Osteoblast (primary cell): ENCODE measurements around the gene CDK5RAP2. TPM values are rescaled to one million over a fixed set of nuclear protein-coding genes. Genes with fewer than 3 reads are reported as not detected.

Source experiments
- DNase-seq: peaks from one replicate; pipeline ENCODE4 v3.0.0; 2011; ENCODE audit warnings: low spot score, mixed read lengths; ENCODE audit not compliant: insufficient read length; ENCODE audit errors: missing footprints
- H2AFZ ChIP-seq: 2 replicates; pipeline ENCODE4 v1.6.0; 2011; ENCODE audit warnings: mild to moderate bottlenecking, low read length
- H3K27ac ChIP-seq: 2 replicates; pipeline ENCODE4 v1.5.1; 2011; ENCODE audit warnings: mild to moderate bottlenecking, low read depth, low read length, moderate library complexity
- H3K27me3 ChIP-seq: 2 replicates; pipeline ENCODE4 v1.6.0; 2012; ENCODE audit warnings: mild to moderate bottlenecking, control low read depth, inconsistent platforms, low read length, moderate library complexity; ENCODE audit not compliant: insufficient read depth
- H3K36me3 ChIP-seq: 2 replicates; pipeline ENCODE4 v1.5.1; 2011; ENCODE audit warnings: mild to moderate bottlenecking, low read length, control low read depth, moderate library complexity; ENCODE audit not compliant: insufficient read depth
- H3K4me1 ChIP-seq: 2 replicates; pipeline ENCODE4 v1.5.1; 2011; ENCODE audit warnings: mild to moderate bottlenecking, low read length, control low read depth, moderate library complexity; ENCODE audit not compliant: insufficient read depth
- H3K4me2 ChIP-seq: 2 replicates; pipeline ENCODE4 v1.6.0; 2011; ENCODE audit warnings: mild to moderate bottlenecking, low read length; ENCODE audit not compliant: insufficient read depth
- H3K4me3 ChIP-seq: fragments of 200-600 bp; sonication (generic); 3 replicates; pipeline ENCODE4 v1.5.1; 2012; ENCODE audit warnings: mild to moderate bottlenecking, low read length, inconsistent platforms; ENCODE audit not compliant: insufficient read depth
- H3K79me2 ChIP-seq: 2 replicates; pipeline ENCODE4 v1.6.0; 2012; ENCODE audit warnings: mild to moderate bottlenecking, low read length, control low read depth, inconsistent platforms; ENCODE audit not compliant: insufficient read depth
- H3K9me3 ChIP-seq: 2 replicates; pipeline ENCODE4 v1.5.1; 2011; ENCODE audit warnings: low read depth, low read length, control low read depth
- H4K20me1 ChIP-seq: 2 replicates; pipeline ENCODE4 v1.6.0; 2012; ENCODE audit warnings: mild to moderate bottlenecking, low read length, control low read depth; ENCODE audit not compliant: insufficient read depth
- total RNA-seq: library from RNA; depleted of rRNA; stranded (reverse); fragments of >200 nt; gene quantifications from 2 replicates; pipeline ENCODE4 v1.2.3, GENCODE V29; 2012
- TF ChIP-seq, protein P1 (sequence below): IDR thresholded peaks from 2 replicates; pipeline ENCODE4 v1.5.1; 2011; ENCODE audit warnings: mild to moderate bottlenecking, low read depth, low read length, moderate library complexity; ENCODE audit errors: extremely low read depth

CDK5RAP2 gene
- total RNA-seq, 1 donor: 59.7 TPM

- Histone ChIP-seq H3K4me3 (no peak overlapping the region), H3K4me1 (peaks cover 22% of the 10 kb centered on the region), H3K27me3 (no peaks in the 10 kb centered on the region), H3K27ac (no peak overlapping the region), H3K36me3 (peaks cover 15% of the 10 kb centered on the region), H4K20me1 (no peaks in the 10 kb centered on the region), H3K79me2 (peaks cover 19% of the 10 kb centered on the region), H3K4me2 (no peak overlapping the region), H3K9me3 (no peaks in the 10 kb centered on the region), H2AFZ (no peak overlapping the region)
- no peak for DNase-seq
- TF ChIP-seq, protein P1, sequence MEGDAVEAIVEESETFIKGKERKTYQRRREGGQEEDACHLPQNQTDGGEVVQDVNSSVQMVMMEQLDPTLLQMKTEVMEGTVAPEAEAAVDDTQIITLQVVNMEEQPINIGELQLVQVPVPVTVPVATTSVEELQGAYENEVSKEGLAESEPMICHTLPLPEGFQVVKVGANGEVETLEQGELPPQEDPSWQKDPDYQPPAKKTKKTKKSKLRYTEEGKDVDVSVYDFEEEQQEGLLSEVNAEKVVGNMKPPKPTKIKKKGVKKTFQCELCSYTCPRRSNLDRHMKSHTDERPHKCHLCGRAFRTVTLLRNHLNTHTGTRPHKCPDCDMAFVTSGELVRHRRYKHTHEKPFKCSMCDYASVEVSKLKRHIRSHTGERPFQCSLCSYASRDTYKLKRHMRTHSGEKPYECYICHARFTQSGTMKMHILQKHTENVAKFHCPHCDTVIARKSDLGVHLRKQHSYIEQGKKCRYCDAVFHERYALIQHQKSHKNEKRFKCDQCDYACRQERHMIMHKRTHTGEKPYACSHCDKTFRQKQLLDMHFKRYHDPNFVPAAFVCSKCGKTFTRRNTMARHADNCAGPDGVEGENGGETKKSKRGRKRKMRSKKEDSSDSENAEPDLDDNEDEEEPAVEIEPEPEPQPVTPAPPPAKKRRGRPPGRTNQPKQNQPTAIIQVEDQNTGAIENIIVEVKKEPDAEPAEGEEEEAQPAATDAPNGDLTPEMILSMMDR: no peak
These were observed 148.7 kb downstream of the CDK5RAP2 start for GRCh38 chr9:120431268-120431667.

GRCh38 chr9:120424248-120424647, 155.7 kb downstream of the CDK5RAP2 start:
- H3K4me2 ChIP-seq: no peak overlapping the region

GRCh38 chr9:120423812-120424211, 156.2 kb downstream of the CDK5RAP2 start:
- Histone ChIP-seq H3K36me3 (peaks cover 20% of the 10 kb centered on the region), H3K4me3 (no peak overlapping the region), H3K27ac (no peak overlapping the region), H3K27me3 (no peaks in the 10 kb centered on the region), H2AFZ (no peak overlapping the region), H3K4me1 (no peaks in the 10 kb centered on the region), H3K9me3 (no peaks in the 10 kb centered on the region), H3K79me2 (no peaks in the 10 kb centered on the region), H3K4me2 (no peak overlapping the region), H4K20me1 (no peaks in the 10 kb centered on the region)
- DNase-seq: no peak
- TF ChIP-seq, protein P1: no peak

More at GRCh38 chr9:120424248-120424647, 155.7 kb downstream of the CDK5RAP2 start:
- H3K4me3 ChIP-seq: no peak overlapping the region
- no peak overlapping the region for H2AFZ ChIP-seq
- no peak for DNase-seq
- H3K4me1 ChIP-seq: no peaks in the 10 kb centered on the region
- peaks cover 20% of the 10 kb centered on the region for H3K36me3 ChIP-seq
- H3K27ac ChIP-seq: no peak overlapping the region
- TF ChIP-seq, protein P1: no peak
- no peaks in the 10 kb centered on the region for H3K79me2 ChIP-seq
- no peaks in the 10 kb centered on the region for H4K20me1 ChIP-seq
- H3K27me3 ChIP-seq: no peaks in the 10 kb centered on the region
- H3K9me3 ChIP-seq: no peaks in the 10 kb centered on the region

DNA sequence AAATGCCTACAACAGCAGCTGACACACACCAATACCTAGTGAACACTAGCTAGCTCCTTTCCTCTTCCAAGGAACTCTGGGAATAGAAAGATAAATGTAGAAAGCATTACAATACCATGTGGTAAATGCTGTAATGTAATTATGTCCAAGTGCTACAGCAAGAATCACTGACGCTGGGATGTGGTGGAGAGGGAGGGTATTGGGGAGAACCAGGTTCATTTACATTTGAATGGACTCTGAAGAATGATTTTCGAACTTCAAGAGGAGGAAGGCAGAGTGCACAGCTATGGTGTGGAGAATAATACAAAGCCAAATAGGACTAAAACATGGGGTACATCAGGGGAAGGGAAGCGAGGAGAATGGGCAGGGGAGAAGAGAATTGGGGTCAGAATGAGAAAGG, 158.0 kb downstream of the CDK5RAP2 start:
- Histone ChIP-seq H4K20me1 (no peaks in the 10 kb centered on the region), H3K4me1 (no peaks in the 10 kb centered on the region), H3K36me3 (peaks cover 28% of the 10 kb centered on the region), H2AFZ (no peak overlapping the region), H3K4me2 (no peak overlapping the region), H3K79me2 (no peaks in the 10 kb centered on the region), H3K27ac (no peak overlapping the region), H3K9me3 (no peaks in the 10 kb centered on the region), H3K27me3 (no peaks in the 10 kb centered on the region), H3K4me3 (no peak overlapping the region)
- no peak for DNase-seq
- TF ChIP-seq, protein P1: no peak
